HEK293T (cell line): ENCODE measurements around the gene JAML.

Source experiments
- CTCF ChIA-PET: fragments of 350-600 bp; formaldehyde crosslinking; extraction: SDS; loops from one replicate; lab custom pipeline; 2021; ENCODE audit warnings: antibody characterized with exemption, inconsistent platforms; lab: Yijun Ruan, JAX
- POLR2A ChIA-PET: fragments of 350-600 bp; formaldehyde crosslinking; extraction: SDS; loops from one replicate; lab custom pipeline; 2020; ENCODE audit warnings: antibody characterized with exemption, inconsistent platforms; lab: Yijun Ruan, JAX
- DNase-seq: peaks from one replicate; pipeline ENCODE4 v3.0.0; 2012; ENCODE audit warnings: mixed read lengths; ENCODE audit errors: extremely low spot score
- ARNT ChIP-seq: fragments of 450-650 bp; IDR thresholded peaks from 2 replicates; pipeline ENCODE4 v1.6.1; 2017; ENCODE audit warnings: mild to moderate bottlenecking
- BHLHE40 ChIP-seq: fragments of 450-650 bp; IDR thresholded peaks from 2 replicates; pipeline ENCODE4 v1.6.1; 2016; ENCODE audit warnings: mild to moderate bottlenecking, moderate library complexity, borderline replicate concordance
- CTBP1 ChIP-seq: fragments of 450-650 bp; IDR thresholded peaks from 2 replicates; pipeline ENCODE4 v1.6.1; 2016; ENCODE audit warnings: borderline replicate concordance
- ELF4 ChIP-seq: fragments of 450-650 bp; IDR thresholded peaks from 2 replicates; pipeline ENCODE4 v1.6.1; 2017; ENCODE audit warnings: antibody characterized with exemption
- FOXA1 ChIP-seq: fragments of 450-650 bp; IDR thresholded peaks from 2 replicates; pipeline ENCODE4 v1.6.1; 2016; ENCODE audit warnings: mild to moderate bottlenecking
- FOXK2 ChIP-seq: fragments of 450-650 bp; IDR thresholded peaks from 2 replicates; pipeline ENCODE4 v1.6.1; 2016; ENCODE audit warnings: mild to moderate bottlenecking
- FOXM1 ChIP-seq: fragments of 450-650 bp; IDR thresholded peaks from 2 replicates; pipeline ENCODE4 v1.6.1; 2017; ENCODE audit warnings: mild to moderate bottlenecking, borderline replicate concordance
- HDGF ChIP-seq: fragments of 450-650 bp; IDR thresholded peaks from 2 replicates; pipeline ENCODE4 v1.6.1; 2017; ENCODE audit warnings: antibody characterized with exemption, borderline replicate concordance
- L3MBTL2 ChIP-seq: fragments of 450-650 bp; conservative IDR thresholded peaks from 2 replicates; pipeline ENCODE4 v1.6.1; 2016; ENCODE audit warnings: mild to moderate bottlenecking
- LEF1 ChIP-seq: fragments of 450-650 bp; IDR thresholded peaks from 2 replicates; pipeline ENCODE4 v1.6.1; 2017; ENCODE audit warnings: mild to moderate bottlenecking, borderline replicate concordance
- NFRKB ChIP-seq: fragments of 450-650 bp; IDR thresholded peaks from 2 replicates; pipeline ENCODE4 v1.6.1; 2016; ENCODE audit warnings: mild to moderate bottlenecking, moderate library complexity
- SP1 ChIP-seq: fragments of 450-650 bp; IDR thresholded peaks from 2 replicates; pipeline ENCODE4 v1.6.1; 2017
- SUZ12 ChIP-seq: fragments of 450-650 bp; IDR thresholded peaks from 2 replicates; pipeline ENCODE4 v1.6.1; 2016; ENCODE audit warnings: mild to moderate bottlenecking
- TARDBP ChIP-seq: fragments of 450-650 bp; IDR thresholded peaks from 2 replicates; pipeline ENCODE4 v1.6.1; 2016
- ZNF384 ChIP-seq: fragments of 450-650 bp; IDR thresholded peaks from 2 replicates; pipeline ENCODE4 v1.6.1; 2016
- TF ChIP-seq, protein P1 (sequence below): fragments of 450-650 bp; IDR thresholded peaks from 2 replicates; pipeline ENCODE4 v1.6.1; 2016

JAML gene

DNA sequence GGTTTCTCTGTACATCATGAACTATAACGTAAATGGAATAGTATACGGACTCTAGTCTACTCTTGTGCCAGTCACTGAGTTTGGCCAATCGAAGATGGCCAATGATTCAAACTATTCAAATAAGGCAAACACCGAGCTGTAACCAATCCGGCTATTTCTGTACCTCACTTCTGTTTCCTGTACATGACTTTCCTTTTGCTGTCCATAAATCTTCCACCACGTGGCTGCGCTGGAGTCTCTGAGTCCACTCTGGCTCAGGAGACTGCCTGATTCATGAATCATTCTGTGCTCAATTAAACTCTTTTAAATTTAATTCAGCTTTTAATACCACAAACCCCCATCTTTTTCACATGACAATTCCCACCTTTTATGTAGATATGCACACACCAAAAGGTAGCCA lies 1.5 kb upstream of the JAML start:
- no peak for DNase-seq
- ChIA-PET POLR2A (no interaction called here), CTCF (no interaction called here)
- TF ChIP-seq ARNT: no peak

DNA sequence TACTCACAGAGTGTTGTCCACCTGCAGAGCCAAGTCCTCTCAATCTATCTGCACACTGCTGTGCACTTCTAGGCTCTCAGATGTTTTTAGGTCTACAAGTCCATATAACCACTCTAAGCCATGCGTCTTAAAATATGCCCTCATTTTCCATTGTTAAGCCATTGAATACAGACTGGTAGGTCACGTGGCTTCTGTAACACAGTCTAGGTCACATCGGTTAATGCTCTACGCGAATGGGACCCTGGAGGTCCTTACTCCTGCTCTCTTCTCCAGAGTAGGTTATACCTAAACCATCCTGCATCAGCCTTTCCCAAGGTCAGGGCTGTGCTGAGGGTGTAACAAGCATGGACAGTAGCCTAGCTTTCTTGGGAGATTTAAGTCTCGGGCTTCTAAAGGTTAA lies 819 bp downstream of the JAML start:
- POLR2A ChIA-PET: no interaction called here
- CTCF ChIA-PET: interaction anchor here (0.6 kb wide), 1 partner anchor 71 kb away, joined by 3 read pairs; no protein-coding TSS in a partner anchor
- no peak for DNase-seq
- TF ChIP-seq FOXK2 (no peak), BHLHE40 (no peak), NFRKB (no peak), TARDBP (no peak), FOXM1 (no peak)
- TF ChIP-seq, protein P1, sequence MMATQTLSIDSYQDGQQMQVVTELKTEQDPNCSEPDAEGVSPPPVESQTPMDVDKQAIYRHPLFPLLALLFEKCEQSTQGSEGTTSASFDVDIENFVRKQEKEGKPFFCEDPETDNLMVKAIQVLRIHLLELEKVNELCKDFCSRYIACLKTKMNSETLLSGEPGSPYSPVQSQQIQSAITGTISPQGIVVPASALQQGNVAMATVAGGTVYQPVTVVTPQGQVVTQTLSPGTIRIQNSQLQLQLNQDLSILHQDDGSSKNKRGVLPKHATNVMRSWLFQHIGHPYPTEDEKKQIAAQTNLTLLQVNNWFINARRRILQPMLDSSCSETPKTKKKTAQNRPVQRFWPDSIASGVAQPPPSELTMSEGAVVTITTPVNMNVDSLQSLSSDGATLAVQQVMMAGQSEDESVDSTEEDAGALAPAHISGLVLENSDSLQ: no peak

DNA sequence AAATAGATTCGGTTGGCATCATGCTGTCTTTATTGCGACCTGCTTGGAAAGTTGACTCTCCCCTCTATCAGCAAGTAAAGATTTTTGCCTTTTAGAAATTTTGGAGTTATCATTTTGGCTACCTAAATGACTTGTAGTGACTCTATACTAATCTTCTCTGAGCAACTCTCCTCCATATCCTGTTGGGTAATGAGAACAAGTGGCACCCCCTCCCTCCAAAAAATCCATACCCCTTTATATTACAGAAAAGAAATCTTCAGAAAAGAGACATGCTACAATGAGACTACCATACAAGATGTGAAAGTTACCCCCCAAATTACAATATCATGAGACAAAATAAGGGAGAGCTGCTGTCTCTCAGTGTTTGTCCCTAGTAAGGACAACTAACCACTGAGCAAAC lies 1.2 kb downstream of the JAML start:
- TF ChIP-seq HDGF (no peak), NFRKB (no peak), BHLHE40 (no peak), LEF1 (no peak), L3MBTL2 (no peak), FOXA1 (no peak), ARNT (no peak), TARDBP (no peak), ELF4 (no peak), CTBP1 (no peak), FOXK2 (no peak), SP1 (no peak), SUZ12 (no peak), ZNF384 (no peak), FOXM1 (no peak)
- TF ChIP-seq, protein P1: no peak
- ChIA-PET POLR2A (no interaction called here), CTCF (no interaction called here)
- DNase-seq: no peak

DNA sequence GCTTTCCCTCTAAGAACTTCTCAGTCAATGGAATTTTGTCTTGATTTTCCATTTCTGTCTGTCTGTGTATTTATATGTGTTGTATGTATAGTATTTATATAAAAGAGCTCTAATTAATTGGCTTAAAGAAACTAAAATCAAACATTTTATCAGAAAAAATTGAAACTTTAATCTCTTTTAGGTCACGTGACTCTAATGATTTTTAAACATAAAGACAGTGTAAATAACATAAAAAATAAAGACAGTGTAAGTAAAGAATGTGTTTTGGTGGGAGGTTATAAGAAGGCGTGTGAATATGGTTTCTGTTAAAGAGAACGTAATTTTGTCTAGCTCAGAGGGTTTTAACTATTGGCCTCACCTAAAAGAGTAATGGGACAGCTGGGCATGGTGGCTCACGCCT lies 2.4 kb downstream of the JAML start:
- no peak for TF ChIP-seq FOXM1
- no peak for TF ChIP-seq HDGF
- no peak for TF ChIP-seq ZNF384
- TF ChIP-seq CTBP1: no peak
- TF ChIP-seq ARNT: no peak
- TF ChIP-seq ELF4: no peak
- no peak for TF ChIP-seq SP1
- TF ChIP-seq FOXA1: no peak
- no peak for TF ChIP-seq SUZ12
- TF ChIP-seq, protein P1: no peak
- CTCF ChIA-PET: interaction anchor here (1.0 kb wide), 1 partner anchor 10 kb away, joined by 3 read pairs; no protein-coding TSS in a partner anchor
- no peak for DNase-seq
- POLR2A ChIA-PET: no interaction called here

DNA sequence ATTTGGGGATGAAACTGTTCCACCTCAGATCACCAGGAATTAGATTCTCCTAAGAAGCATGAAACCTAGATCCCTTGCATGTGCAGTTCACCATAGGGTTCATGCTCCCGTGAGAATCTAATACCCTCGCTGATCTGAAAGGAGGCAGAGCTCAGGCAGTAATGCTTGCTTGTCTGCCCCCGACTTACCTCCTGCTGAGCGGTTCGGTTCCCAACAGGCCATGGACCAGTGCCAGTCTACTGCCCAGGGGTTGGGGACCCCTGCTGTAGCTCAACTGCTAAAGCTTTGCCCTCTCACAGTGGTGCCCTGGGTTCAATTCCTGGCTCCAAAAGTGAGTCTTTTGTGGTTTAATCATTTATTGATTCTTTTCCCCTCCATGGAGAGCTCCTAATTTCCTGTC lies 3.4 kb downstream of the JAML start:
- CTCF ChIA-PET: no interaction called here
- no peak for DNase-seq
- POLR2A ChIA-PET: no interaction called here
- TF ChIP-seq FOXA1 (no peak), TARDBP (no peak), HDGF (no peak), ZNF384 (no peak), FOXK2 (no peak), BHLHE40 (no peak), FOXM1 (no peak)

DNA sequence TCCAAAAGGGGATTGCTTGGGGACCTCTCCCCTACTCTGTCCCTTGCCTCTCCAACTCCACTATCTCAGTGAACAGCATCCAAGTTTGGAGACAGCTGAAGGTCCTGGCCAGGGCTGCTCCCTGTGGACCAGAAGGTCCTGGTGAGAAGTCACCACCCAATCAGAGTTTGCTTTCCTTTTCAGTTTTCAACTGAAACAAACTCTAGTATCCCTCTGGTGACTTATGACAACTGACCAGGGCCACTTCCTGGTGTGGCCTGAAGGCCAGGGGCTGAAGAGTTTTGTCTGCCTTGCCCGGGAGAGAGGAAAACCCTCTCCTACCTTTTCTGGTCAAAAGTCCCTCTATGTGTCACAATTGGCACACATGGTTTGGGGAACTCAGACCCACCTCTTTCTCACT lies 5.1 kb downstream of the JAML start:
- ChIA-PET POLR2A (no interaction called here), CTCF (no interaction called here)
- TF ChIP-seq SP1 (no peak), ARNT (no peak), FOXK2 (no peak), ZNF384 (no peak), FOXM1 (no peak), SUZ12 (no peak), HDGF (no peak), TARDBP (no peak), L3MBTL2 (no peak), ELF4 (no peak), LEF1 (no peak), CTBP1 (no peak), BHLHE40 (no peak), NFRKB (no peak), FOXA1 (no peak)
- TF ChIP-seq, protein P1: no peak

More for the DNA sequence above, 5.1 kb downstream of the JAML start:
- DNase-seq: no peak
